Stimulated activated CD4-positive, alpha-beta T cell treated with anti-CD3 and anti-CD28 coated beads, Interleukin-1b, Interleukin-23, amount 100 ng/mL, for 1 hour (primary cell): ENCODE results near the gene BTK.
"Not testable (repeated sequence)": the region's sequence is repeated elsewhere in the genome, so short reads cannot be mapped to it uniquely, and the experiment has no call there.

Source experiments
- DNase-seq, 2 donors: peaks; one replicate each; pipeline ENCODE4 v3.0.0-alpha.2; 2020; ENCODE audit warnings: low read depth in 2 of 2

The BTK gene

GRCh38 chrX:101337776-101338271 is 48.2 kb downstream of the BTK start:
- no peak for DNase-seq

GRCh38 chrX:101334310-101334709 is 51.7 kb downstream of the BTK start:
- DNase-seq, result not testable (repeated sequence)

GRCh38 chrX:101326600-101326999 is 59.4 kb downstream of the BTK start:
- not testable (repeated sequence) for DNase-seq

- DNase-seq, result no peak
These were observed 82.2 kb downstream of the BTK start for GRCh38 chrX:101303790-101304189.
